ENCODE measurements around the gene TMEM121. TPM values are rescaled to one million over a fixed set of nuclear protein-coding genes. Genes with fewer than 3 reads are reported as not detected.
A peak's percentile ranks its signal among the peaks of the same experiment; 100 is the strongest.

Gene TMEM121
- total RNA-seq, 1 donor from 2014 or later = 4.0 TPM

- Histone ChIP-seq H3K27ac (ENCODE audit: low read depth, low read length) (peak overlapping the region; percentile 99), H3K4me3 (ENCODE audit: insufficient read depth, low read depth, low read length) (no peak overlapping the region), H3K79me2 (ENCODE audit: insufficient read depth, low read length) (no peaks in the 10 kb centered on the region), H3K36me3 (ENCODE audit: insufficient read depth, low read length) (no peaks in the 10 kb centered on the region), H3K4me2 (ENCODE audit: low read length) (peak overlapping the region; percentile 90), H3K9me3 (ENCODE audit: insufficient read depth, low read depth, low read length) (no peaks in the 10 kb centered on the region), H3K4me1 (ENCODE audit: insufficient read depth, low read length) (peaks cover 23% of the 10 kb centered on the region), H4K20me1 (ENCODE audit: insufficient read depth, low read length) (no peaks in the 10 kb centered on the region), H3K27me3 (ENCODE audit: insufficient read depth, low read length) (peaks cover 12% of the 10 kb centered on the region), H3K9ac (ENCODE audit: low read length) (peak overlapping the region; percentile 97), H2AFZ (ENCODE audit: low read depth, low read length) (no peak overlapping the region)
- TF ChIP-seq EZH2 (IDR thresholded peaks at IDR 0.05; ENCODE audit: insufficient read depth, low read length) = no peak
- no peak for TF ChIP-seq CTCF (IDR thresholded peaks at IDR 0.05; ENCODE audit: insufficient read depth, low read depth, low read length)
- Mint-ChIP-seq H3K9me3 (ENCODE audit: unreplicated experiment) (no peaks in the 10 kb centered on the region), H3K27me3 (ENCODE audit: low read depth, unreplicated experiment) (peaks cover 6% of the 10 kb centered on the region), H3K27ac (ENCODE audit: unreplicated experiment) (peak overlapping the region; percentile 99), H3K4me3 (ENCODE audit: unreplicated experiment) (peak overlapping the region; percentile 14), H3K36me3 (ENCODE audit: low read depth, unreplicated experiment) (peaks cover 3% of the 10 kb centered on the region), H3K4me1 (ENCODE audit: low read depth, unreplicated experiment) (peaks cover 12% of the 10 kb centered on the region)
- FAIRE-seq (no peak), DNase-seq (ENCODE audit: low read depth) (no peak)
Observed at GRCh38 chr14:105482486-105483110, 43.8 kb upstream of the TMEM121 start.

DNA sequence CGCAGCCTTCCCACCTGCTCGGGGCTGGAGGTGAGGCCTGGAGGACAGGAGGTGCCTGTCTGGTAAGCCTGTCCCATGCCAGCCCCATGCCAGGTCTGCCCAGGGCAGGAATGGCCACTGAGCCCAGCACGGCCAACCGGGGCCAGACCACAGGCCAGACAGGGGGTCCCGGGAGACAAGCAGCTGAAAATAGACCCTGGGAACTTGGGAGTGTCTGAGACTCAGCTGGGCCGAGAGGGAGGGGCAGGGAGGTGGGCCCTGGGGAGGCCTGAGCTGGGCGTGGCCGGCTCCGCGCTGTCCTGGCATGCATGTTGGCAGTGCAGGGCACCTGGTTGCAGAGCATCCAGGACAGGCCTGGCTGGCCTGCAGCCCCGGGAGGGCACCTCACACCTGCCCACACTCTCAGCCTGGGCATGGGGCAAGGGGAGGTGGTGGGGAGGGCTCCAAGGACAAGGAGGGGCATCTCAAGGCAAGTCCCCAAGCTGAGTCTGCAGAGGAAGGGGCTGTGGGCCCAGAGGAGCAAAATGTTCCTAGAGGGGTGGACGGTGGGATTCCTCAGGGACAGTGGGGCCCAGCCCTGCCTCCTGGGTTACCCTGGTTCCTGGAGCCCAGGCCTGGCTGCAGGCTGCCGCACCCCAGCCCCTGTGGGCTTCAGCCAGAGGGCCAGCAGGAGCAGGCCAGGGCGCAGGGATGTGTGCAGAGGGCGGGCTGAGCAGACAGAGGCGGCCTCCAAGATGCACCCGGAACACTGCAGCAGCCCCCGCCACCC lies 42.9 kb upstream of the TMEM121 start:
- Histone ChIP-seq H3K9me3 (ENCODE audit: insufficient read depth, low read depth, low read length) (no peaks in the 10 kb centered on the region), H3K36me3 (ENCODE audit: insufficient read depth, low read length) (no peaks in the 10 kb centered on the region), H4K20me1 (ENCODE audit: insufficient read depth, low read length) (no peaks in the 10 kb centered on the region), H2AFZ (ENCODE audit: low read depth, low read length) (no peak overlapping the region), H3K4me3 (ENCODE audit: insufficient read depth, low read depth, low read length) (no peak overlapping the region), H3K79me2 (ENCODE audit: insufficient read depth, low read length) (no peaks in the 10 kb centered on the region), H3K27ac (ENCODE audit: low read depth, low read length) (no peak overlapping the region), H3K4me1 (ENCODE audit: insufficient read depth, low read length) (peaks cover 23% of the 10 kb centered on the region), H3K4me2 (ENCODE audit: low read length) (no peak overlapping the region), H3K9ac (ENCODE audit: low read length) (no peak overlapping the region), H3K27me3 (ENCODE audit: insufficient read depth, low read length) (peaks cover 13% of the 10 kb centered on the region)
- peaks cover 8% of the 10 kb centered on the region for H3K27me3 Mint-ChIP-seq (ENCODE audit: low read depth, unreplicated experiment)
- no peak overlapping the region for H3K27ac Mint-ChIP-seq (ENCODE audit: unreplicated experiment)
- peaks cover 12% of the 10 kb centered on the region for H3K4me1 Mint-ChIP-seq (ENCODE audit: low read depth, unreplicated experiment)
- no peak overlapping the region for H3K4me3 Mint-ChIP-seq (ENCODE audit: unreplicated experiment)
- no peaks in the 10 kb centered on the region for H3K9me3 Mint-ChIP-seq (ENCODE audit: unreplicated experiment)
- TF ChIP-seq EZH2 (IDR thresholded peaks at IDR 0.05; ENCODE audit: insufficient read depth, low read length) (no peak), CTCF (IDR thresholded peaks at IDR 0.05; ENCODE audit: insufficient read depth, low read depth, low read length) (no peak)
- FAIRE-seq (no peak), DNase-seq (ENCODE audit: low read depth) (no peak)
- peaks cover 3% of the 10 kb centered on the region for H3K36me3 Mint-ChIP-seq (ENCODE audit: low read depth, unreplicated experiment)
